Measurements from ENCODE around the gene BLCAP. TPM values are rescaled to one million over a fixed set of nuclear protein-coding genes. Genes with fewer than 3 reads are reported as not detected.

BLCAP gene
- total and polyA plus RNA-seq, 2 of the 4 experiments (the other 2 are of a cell fraction): 17.7 to 67.3 TPM

DNA sequence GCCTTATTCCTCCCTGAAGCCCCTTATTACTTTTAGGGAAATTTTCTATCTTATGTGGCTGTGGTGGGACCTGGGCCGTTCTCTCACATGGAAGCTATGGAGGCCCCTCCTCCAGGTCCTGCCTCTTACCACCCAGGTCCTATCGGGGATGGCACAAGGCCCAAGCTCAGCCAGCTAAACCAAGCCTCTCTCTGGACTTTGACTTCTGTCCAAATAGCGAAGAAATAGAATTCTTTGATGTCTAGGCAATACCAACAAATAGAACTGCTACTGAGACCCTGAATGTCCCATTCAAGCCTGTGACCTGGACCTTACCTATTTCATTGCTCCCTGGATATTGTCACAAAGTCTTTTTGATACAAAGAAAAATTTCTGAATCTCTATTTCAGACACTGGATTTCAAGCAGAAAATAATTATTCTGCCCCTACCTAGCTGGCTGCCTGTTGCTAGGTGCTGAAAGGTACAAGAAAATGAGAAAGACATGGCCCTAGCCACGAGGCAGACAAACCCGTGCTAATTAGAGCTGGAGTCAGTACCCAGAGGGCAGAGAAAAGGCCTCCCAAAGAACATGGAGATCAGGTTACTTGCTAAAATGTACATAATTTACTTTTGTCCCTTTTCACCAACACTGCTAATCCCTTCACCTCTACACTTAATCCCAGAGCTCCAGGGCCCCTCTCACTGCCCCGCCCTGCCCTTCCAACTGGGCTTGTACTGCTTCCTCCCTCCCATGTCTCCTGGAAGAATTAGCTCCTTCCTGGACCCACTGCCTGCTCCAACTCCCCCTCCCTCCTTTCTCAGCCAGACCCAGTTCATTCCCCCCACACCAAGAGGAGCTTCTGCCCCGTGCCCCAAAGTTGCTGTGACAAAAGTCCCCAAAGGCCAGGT is 22.2 kb downstream of the BLCAP start:
- no peak overlapping the region for H3K4me2 ChIP-seq (ENCODE audit: low read depth, low read length)
- no peak overlapping the region for H2BK15ac ChIP-seq (ENCODE audit: low read depth, low read length)
- no peak overlapping the region for H4K5ac ChIP-seq (ENCODE audit: low read depth, low read length)
- H3K4me3 ChIP-seq (ENCODE audit: insufficient read depth, low read depth, low read length): no peak overlapping the region
- CTCF ChIA-PET: no interaction called here
- no peak overlapping the region for H3K4ac ChIP-seq (ENCODE audit: low read depth, low read length)
- no peak overlapping the region for H4K91ac ChIP-seq (ENCODE audit: insufficient read depth, low read depth, low read length)
- H3K4me1 ChIP-seq (ENCODE audit: control insufficient read depth, insufficient read depth, low read length): peaks cover 2% of the 10 kb centered on the region; the same call in 1 of the 2 replicates
- no peak overlapping the region for H2AK5ac ChIP-seq (ENCODE audit: low read depth, low read length)
- WGBS, 2 experiments (ENCODE audit: extremely low coverage in 2 of 2, insufficient read length in 1 of 2): 100% methylated on average over 1 of the region's 7 CpGs; no CpG with 5 or more reads in 1 of the 2 experiments
- no peak overlapping the region for H3K27ac ChIP-seq (ENCODE audit: insufficient read depth, low read length)
- no TSS peak for BruUV-seq (replicated peaks)
- H4K8ac ChIP-seq (ENCODE audit: low read depth in 2 of 2, low read length in 2 of 2): no peak overlapping the region
- dilution Hi-C loops (cut with HindIII; ENCODE audit: low sequenced_read_pairs, unreplicated experiment) (no loop called here), in situ Hi-C loops (cut with MboI; ENCODE audit: low sequenced_read_pairs) (no loop called here), intact Hi-C loops (cut with micrococcal nuclease) (no loop called here)
- no peak overlapping the region for H3K14ac ChIP-seq (replicated peaks; ENCODE audit: low read depth, low read length)
- ATAC-seq (ENCODE audit: low read depth): no peak; the same call in 1 of the 2 replicates
- no peak for DNase-seq
- no peak overlapping the region for H3K18ac ChIP-seq (ENCODE audit: low read depth, low read length)
- peaks cover 20% of the 10 kb centered on the region; the same call in 1 of the 2 replicates for H4K20me1 ChIP-seq (ENCODE audit: insufficient read depth, low read length)
- H2BK5ac ChIP-seq (ENCODE audit: low read depth, low read length, poor library complexity, severe bottlenecking): no peak overlapping the region
- TF ChIP-seq POLR2A (IDR thresholded peaks at IDR 0.05; ENCODE audit: low read depth, low read length) (no peak), FOS (IDR thresholded peaks at IDR 0.05; ENCODE audit: low read depth, low read length) (no peak), RAD21 (IDR thresholded peaks at IDR 0.05; ENCODE audit: low read length) (no peak), CEBPB (IDR thresholded peaks at IDR 0.05; ENCODE audit: low read depth, low read length) (no peak)
- TF ChIP-seq, protein P1, sequence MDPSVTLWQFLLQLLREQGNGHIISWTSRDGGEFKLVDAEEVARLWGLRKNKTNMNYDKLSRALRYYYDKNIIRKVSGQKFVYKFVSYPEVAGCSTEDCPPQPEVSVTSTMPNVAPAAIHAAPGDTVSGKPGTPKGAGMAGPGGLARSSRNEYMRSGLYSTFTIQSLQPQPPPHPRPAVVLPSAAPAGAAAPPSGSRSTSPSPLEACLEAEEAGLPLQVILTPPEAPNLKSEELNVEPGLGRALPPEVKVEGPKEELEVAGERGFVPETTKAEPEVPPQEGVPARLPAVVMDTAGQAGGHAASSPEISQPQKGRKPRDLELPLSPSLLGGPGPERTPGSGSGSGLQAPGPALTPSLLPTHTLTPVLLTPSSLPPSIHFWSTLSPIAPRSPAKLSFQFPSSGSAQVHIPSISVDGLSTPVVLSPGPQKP (IDR thresholded peaks at IDR 0.05; ENCODE audit: borderline replicate concordance, low read depth, low read length): no peak
- H2BK20ac ChIP-seq (ENCODE audit: low read depth, low read length): no peak overlapping the region
- peaks cover 10% of the 10 kb centered on the region for H3K36me3 ChIP-seq (ENCODE audit: control insufficient read depth, insufficient read depth, low read length)
- POLR2A ChIA-PET (ENCODE audit: unreplicated experiment): no interaction called here
- H3K79me1 ChIP-seq (ENCODE audit: low read depth in 1 of 2, low read length in 2 of 2): peaks cover 9 to 41% of the 10 kb centered on the region in 2 experiments
- H3K56ac ChIP-seq (ENCODE audit: extremely low read depth, insufficient read depth, low read length): no peak overlapping the region
- peaks cover 27% of the 10 kb centered on the region for H3K9me1 ChIP-seq (ENCODE audit: insufficient read depth, low read length)
- H2AK9ac ChIP-seq (replicated peaks; ENCODE audit: low read depth, low read length, poor library complexity): no peak overlapping the region
- H3K9me3 ChIP-seq (ENCODE audit: control insufficient read depth, insufficient read depth, low read length): no peaks in the 10 kb centered on the region
- no peak overlapping the region for H2BK120ac ChIP-seq (ENCODE audit: low read depth, low read length)
- no peak overlapping the region for H2AFZ ChIP-seq (replicated peaks; ENCODE audit: low read length, poor library complexity)
- H3K9ac ChIP-seq (ENCODE audit: low read depth, low read length): no peak overlapping the region
- no peak overlapping the region for H3K23ac ChIP-seq (ENCODE audit: low read depth, low read length)
- H3K27me3 ChIP-seq (ENCODE audit: control insufficient read depth, insufficient read depth, low read length): no peaks in the 10 kb centered on the region
